H9 (cell line): Measurements from ENCODE around the gene CBX5. TPM values are rescaled to one million over a fixed set of nuclear protein-coding genes. Genes with fewer than 3 reads are reported as not detected.

Experiments
- DNase-seq: peaks from one replicate; pipeline ENCODE4 v3.0.0-alpha.2; 2017
- H2AFZ ChIP-seq: one replicate; pipeline ENCODE4 v1.6.1; 2013; ENCODE audit warnings: mild to moderate bottlenecking, low read length, control low read depth, moderate library complexity
- H2AK5ac ChIP-seq: 2 replicates; pipeline ENCODE4 v1.6.1; 2013; ENCODE audit warnings: low read length, control low read depth, mixed read lengths; ENCODE audit not compliant: insufficient read length
- H2BK120ac ChIP-seq: one replicate; pipeline ENCODE4 v1.6.1; 2013; ENCODE audit warnings: low read depth, mild to moderate bottlenecking, low read length, control low read depth, inconsistent platforms; ENCODE audit not compliant: poor library complexity, severe bottlenecking
- H2BK12ac ChIP-seq: 2 replicates; pipeline ENCODE4 v1.6.1; 2013; ENCODE audit warnings: low read length, control low read depth, mixed read lengths, low read depth; ENCODE audit not compliant: insufficient read length
- H2BK15ac ChIP-seq: 2 replicates; pipeline ENCODE4 v1.6.1; 2013; ENCODE audit warnings: low read depth, low read length, control low read depth
- H2BK20ac ChIP-seq: one replicate; pipeline ENCODE4 v1.6.1; 2013; ENCODE audit warnings: low read depth, mild to moderate bottlenecking, low read length, control low read depth, inconsistent platforms; ENCODE audit not compliant: poor library complexity, severe bottlenecking
- H2BK5ac ChIP-seq: 2 replicates; pipeline ENCODE4 v1.6.1; 2013; ENCODE audit warnings: low read length, control low read depth, mixed read lengths; ENCODE audit not compliant: insufficient read length
- H3K14ac ChIP-seq: 2 replicates; pipeline ENCODE4 v1.6.1; 2013; ENCODE audit warnings: low read length, control low read depth; ENCODE audit not compliant: insufficient read depth
- H3K18ac ChIP-seq: 2 replicates; pipeline ENCODE4 v1.6.1; 2013; ENCODE audit warnings: low read depth, mild to moderate bottlenecking, mixed read lengths, low read length, control low read depth; ENCODE audit not compliant: insufficient read length
- H3K23ac ChIP-seq: 2 replicates; pipeline ENCODE4 v1.6.1; 2013; ENCODE audit warnings: low read length, control low read depth, mixed read lengths, low read depth; ENCODE audit not compliant: insufficient read length
- H3K23me2 ChIP-seq: 2 replicates; pipeline ENCODE4 v1.6.1; 2013; ENCODE audit warnings: low read depth, mild to moderate bottlenecking, mixed read lengths, low read length, control low read depth; ENCODE audit not compliant: insufficient read length, poor library complexity, severe bottlenecking
- H3K27ac ChIP-seq: 2 replicates; pipeline ENCODE4 v1.5.1; 2013; ENCODE audit warnings: low read length, control low read depth, mixed read lengths, low read depth; ENCODE audit not compliant: insufficient read length
- H3K27me3 ChIP-seq: 2 replicates; pipeline ENCODE4 v1.6.1; 2013; ENCODE audit warnings: low read length, control low read depth, inconsistent platforms; ENCODE audit not compliant: insufficient read depth
- H3K4ac ChIP-seq: 2 replicates; pipeline ENCODE4 v1.6.1; 2013; ENCODE audit warnings: low read depth, mild to moderate bottlenecking, control low read depth, inconsistent platforms, low read length, moderate library complexity
- H3K4me1 ChIP-seq: 2 replicates; pipeline ENCODE4 v1.6.1; 2013; ENCODE audit warnings: low read length, control low read depth, inconsistent platforms; ENCODE audit not compliant: insufficient read depth
- H3K4me2 ChIP-seq: 2 replicates; pipeline ENCODE4 v1.6.1; 2013; ENCODE audit warnings: low read length, control low read depth, mixed read lengths; ENCODE audit not compliant: insufficient read length, insufficient read depth
- H3K56ac ChIP-seq: 2 replicates; pipeline ENCODE4 v1.6.1; 2013; ENCODE audit warnings: low read depth, mild to moderate bottlenecking, mixed read lengths, low read length, control low read depth; ENCODE audit not compliant: insufficient read length
- H3K79me1 ChIP-seq: 2 replicates; pipeline ENCODE4 v1.6.1; 2013; ENCODE audit warnings: low read depth, mild to moderate bottlenecking, moderate library complexity, low read length, control low read depth, inconsistent platforms; ENCODE audit not compliant: insufficient read depth, poor library complexity, severe bottlenecking
- H3K79me2 ChIP-seq: 2 replicates; pipeline ENCODE4 v1.6.1; 2013; ENCODE audit warnings: low read length, control low read depth, inconsistent platforms; ENCODE audit not compliant: insufficient read depth
- H3K9ac ChIP-seq: 2 replicates; pipeline ENCODE4 v1.6.1; 2013; ENCODE audit warnings: low read length, control low read depth, mixed read lengths; ENCODE audit not compliant: insufficient read length; ENCODE audit errors: extremely low read depth
- H3K9me3 ChIP-seq: one replicate; pipeline ENCODE4 v1.6.1; 2013; ENCODE audit warnings: low read depth, low read length, inconsistent platforms; ENCODE audit not compliant: control insufficient read depth
- H3T11ph ChIP-seq: one replicate; pipeline ENCODE4 v1.6.1; 2013; ENCODE audit warnings: mild to moderate bottlenecking, low read length, control low read depth, inconsistent platforms
- H4K20me1 ChIP-seq: one replicate; pipeline ENCODE4 v1.6.1; 2013; ENCODE audit not compliant: control insufficient read depth, insufficient read length, insufficient read depth
- H4K5ac ChIP-seq: 2 replicates; pipeline ENCODE4 v1.6.1; 2013; ENCODE audit warnings: low read depth, mild to moderate bottlenecking, mixed read lengths, low read length, control low read depth; ENCODE audit not compliant: insufficient read length
- H4K8ac ChIP-seq: replicated peaks from 2 replicates; pipeline ENCODE4 v1.6.1; 2013; ENCODE audit warnings: low read length, control low read depth, mixed read lengths, low read depth; ENCODE audit not compliant: insufficient read length
- H4K91ac ChIP-seq: 2 replicates; pipeline ENCODE4 v1.6.1; 2013; ENCODE audit warnings: low read depth, mild to moderate bottlenecking, moderate library complexity, mixed read lengths, low read length, control low read depth; ENCODE audit not compliant: insufficient read length
- H3K27ac Mint-ChIP-seq, 3 experiments: 2 replicates in 2 of 3; 3 replicates in 1 of 3; pipeline ENCODE4 v1.8.0; 2020 to 2021; ENCODE audit warnings: mixed read lengths in 3 of 3, mild to moderate bottlenecking in 1 of 3, moderate library complexity in 1 of 3
- H3K27me3 Mint-ChIP-seq: 2 replicates; pipeline ENCODE4 v1.8.0; 2021; ENCODE audit warnings: low read depth, mild to moderate bottlenecking, moderate library complexity, mixed read lengths
- H3K36me3 Mint-ChIP-seq, 3 experiments: 2 replicates in 2 of 3; 3 replicates in 1 of 3; pipeline ENCODE4 v1.8.0; 2020 to 2021; ENCODE audit warnings: low read depth in 3 of 3, mixed read lengths in 3 of 3; ENCODE audit not compliant: insufficient read depth in 1 of 3
- H3K4me1 Mint-ChIP-seq, 2 experiments: 2 replicates each; pipeline ENCODE4 v1.8.0; 2020; ENCODE audit warnings: mixed read lengths in 2 of 2
- H3K4me3 Mint-ChIP-seq, 2 experiments: 2 replicates in 1 of 2; 3 replicates in 1 of 2; pipeline ENCODE4 v1.8.0; 2020 to 2021; ENCODE audit warnings: mild to moderate bottlenecking in 2 of 2, mixed read lengths in 2 of 2, moderate library complexity in 1 of 2
- H3K9me3 Mint-ChIP-seq, 2 experiments: 2 replicates in 1 of 2; 3 replicates in 1 of 2; pipeline ENCODE4 v1.8.0; 2020; ENCODE audit warnings: mild to moderate bottlenecking in 2 of 2, mixed read lengths in 2 of 2, moderate library complexity in 1 of 2
- CTCF ChIP-seq: fragments of 200-600 bp; sonication (generic); conservative IDR thresholded peaks from 3 replicates; pipeline ENCODE4 v1.8.0; 2021; ENCODE audit warnings: antibody characterized with exemption, mild to moderate bottlenecking
- WGBS: extraction: QIAGEN DNeasy Blood & Tissue Kit; methylation state at CpG from one replicate; pipeline ENCODE4 v1.1.7; 2013; ENCODE audit warnings: missing lambda C conversion rate, low lambda C conversion rate, mixed read lengths; ENCODE audit not compliant: insufficient read length; ENCODE audit errors: extremely low coverage; 5-methylcytosine and 5-hydroxymethylcytosine counted together
- total RNA-seq: library from RNA; stranded (reverse); gene quantifications from 2 replicates; pipeline ENCODE4 v1.2.1, GENCODE V29; 2021

Gene CBX5
- total RNA-seq, 1 experiment from 2014 or later, result 206 TPM

GRCh38 chr12:54182086-54182485 lies 97.8 kb downstream of the CBX5 start:
- H3K14ac ChIP-seq, result no peak overlapping the region
- no CpG with 5 or more reads among the region's 11 CpGs for WGBS

More at GRCh38 chr12:54182086-54182485, 97.8 kb downstream of the CBX5 start:
- Mint-ChIP-seq H3K4me1 (peaks cover 4 to 12% of the 10 kb centered on the region in 2 experiments), H3K4me3 (no peak overlapping the region), H3K9me3 (no peaks in the 10 kb centered on the region), H3K27ac (no peak overlapping the region), H3K27me3 (peaks cover 4% of the 10 kb centered on the region; the same call in 1 of the 2 replicates), H3K36me3 (peaks cover 0 to 13% (median 4%) of the 10 kb centered on the region in 3 experiments; a peak in 5 of 7 replicates)
- H3K79me2 ChIP-seq, result no peaks in the 10 kb centered on the region
- H4K5ac ChIP-seq, result no peak overlapping the region
- no peaks in the 10 kb centered on the region for H4K20me1 ChIP-seq
- no peak overlapping the region for H4K91ac ChIP-seq
- H3K18ac ChIP-seq, result no peak overlapping the region
- H3K79me1 ChIP-seq, result no peaks in the 10 kb centered on the region
- H2BK5ac ChIP-seq, result no peak overlapping the region
- TF ChIP-seq CTCF, result no peak
- no peaks in the 10 kb centered on the region for H3K9me3 ChIP-seq
- no peak overlapping the region for H2AK5ac ChIP-seq
- no peak overlapping the region for H2AFZ ChIP-seq
- no peak overlapping the region for H4K8ac ChIP-seq
- no peak overlapping the region for H2BK20ac ChIP-seq
- no peaks in the 10 kb centered on the region for H3K4me1 ChIP-seq
- H3K4me2 ChIP-seq, result no peak overlapping the region
- no peak overlapping the region for H2BK12ac ChIP-seq
- H3K56ac ChIP-seq, result no peak overlapping the region
- DNase-seq, result no peak
- H3K27ac ChIP-seq, result no peak overlapping the region
- peaks cover 2% of the 10 kb centered on the region; the same call in 1 of the 2 replicates for H3K27me3 ChIP-seq
- no peak overlapping the region for H3K9ac ChIP-seq
- no peak overlapping the region for H3K23ac ChIP-seq
- H2BK15ac ChIP-seq, result no peak overlapping the region
- no peak overlapping the region for H3K4ac ChIP-seq
- H3T11ph ChIP-seq, result no peak overlapping the region
- no peak overlapping the region for H2BK120ac ChIP-seq
- H3K23me2 ChIP-seq, result no peaks in the 10 kb centered on the region

Other genes with a start within 250 kb of the CBX5 start
- gene HOXC5, start 247.1 kb downstream of the CBX5 start, total RNA-seq, result not detected in 2 replicates
- not detected in 2 replicates for gene HOXC4, start 226.3 kb downstream of the CBX5 start, total RNA-seq
- 21.7 and 23.0 TPM in 2 replicates for gene SMUG1, start 91.1 kb downstream of the CBX5 start, total RNA-seq
- gene HNRNPA1, start 604 bp upstream of the CBX5 start, total RNA-seq, result 3,193 and 3,242 TPM in 2 replicates
- gene NFE2, start 20.9 kb upstream of the CBX5 start, total RNA-seq, result 1.2 and 1.5 TPM in 2 replicates
- gene COPZ1, start 45.0 kb upstream of the CBX5 start, total RNA-seq, result 104 TPM in 2 replicates
- not detected in 2 replicates for gene GPR84, start 84.4 kb upstream of the CBX5 start, total RNA-seq
- gene ZNF385A, start 104.6 kb upstream of the CBX5 start, total RNA-seq, result 5.7 and 6.2 TPM in 2 replicates
- gene ITGA5, start 139.1 kb upstream of the CBX5 start, total RNA-seq, result 12.2 and 16.2 TPM in 2 replicates
- gene GTSF1, start 193.5 kb upstream of the CBX5 start, total RNA-seq, result 0.33 TPM in 1 of 2 replicates, not detected in the other
- not detected in 2 replicates for gene NCKAP1L, start 217.6 kb upstream of the CBX5 start, total RNA-seq